IMR-90 (cell line): ENCODE measurements around the gene HOXA10. TPM values are rescaled to one million over a fixed set of nuclear protein-coding genes. Genes with fewer than 3 reads are reported as not detected.

ENCODE experiments used
- ATAC-seq: fragments of 200-7000 bp; cut with Tn5 transposase; 2 replicates; pipeline ENCODE4 v1.9.1; 2020; ENCODE audit warnings: low read depth, mild to moderate bottlenecking, moderate library complexity
- BruUV-seq: library from RNA; stranded (reverse); fragments of 400-500 nt; replicated peaks from 2 replicates; lab custom pipeline; 2021; lab: Mats Ljungman, UMichigan
- CTCF ChIA-PET: fragments of 300-600 bp; formaldehyde crosslinking; extraction: SDS; loops from one replicate; lab custom pipeline; 2021; ENCODE audit warnings: antibody characterized with exemption; lab: Yijun Ruan, JAX
- POLR2A ChIA-PET: fragments of 300-600 bp; sonication (Branson Sonifier 250); formaldehyde crosslinking; loops from one replicate; lab custom pipeline; 2022; ENCODE audit warnings: antibody characterized with exemption; ENCODE audit not compliant: unreplicated experiment; lab: Charles Lee
- DNase-seq: peaks from one replicate; pipeline ENCODE4 v3.0.0; 2013
- H2AFZ ChIP-seq: replicated peaks from 2 replicates; pipeline ENCODE3; 2013; ENCODE audit warnings: low read length, mild to moderate bottlenecking; ENCODE audit not compliant: poor library complexity
- H2AK5ac ChIP-seq: 2 replicates; pipeline ENCODE4 v1.6.1; 2013; ENCODE audit warnings: low read depth, low read length, inconsistent platforms
- H2AK9ac ChIP-seq: replicated peaks from 2 replicates; pipeline ENCODE3; 2013; ENCODE audit warnings: mild to moderate bottlenecking, low read depth, low read length, moderate library complexity; ENCODE audit not compliant: poor library complexity
- H2BK120ac ChIP-seq: 2 replicates; pipeline ENCODE4 v1.6.1; 2013; ENCODE audit warnings: low read depth, low read length, inconsistent platforms
- H2BK15ac ChIP-seq: 3 replicates; pipeline ENCODE4 v1.6.1; 2013; ENCODE audit warnings: low read depth, low read length, inconsistent platforms
- H2BK20ac ChIP-seq: 2 replicates; pipeline ENCODE4 v1.6.1; 2013; ENCODE audit warnings: low read depth, mild to moderate bottlenecking, inconsistent platforms, low read length, moderate library complexity
- H2BK5ac ChIP-seq: 2 replicates; pipeline ENCODE4 v1.6.1; 2013; ENCODE audit warnings: mild to moderate bottlenecking, low read depth, low read length, inconsistent platforms; ENCODE audit not compliant: poor library complexity, severe bottlenecking
- H3K14ac ChIP-seq: replicated peaks from 2 replicates; pipeline ENCODE4 v1.6.1; 2013; ENCODE audit warnings: low read depth, low read length, inconsistent platforms
- H3K18ac ChIP-seq: 2 replicates; pipeline ENCODE4 v1.6.1; 2013; ENCODE audit warnings: low read depth, low read length, control low read depth
- H3K23ac ChIP-seq: 2 replicates; pipeline ENCODE4 v1.6.1; 2013; ENCODE audit warnings: low read depth, low read length, inconsistent platforms
- H3K27ac ChIP-seq: 2 replicates; pipeline ENCODE4 v1.5.1; 2013; ENCODE audit warnings: mild to moderate bottlenecking, control low read depth, low read length; ENCODE audit not compliant: insufficient read depth
- H3K27me3 ChIP-seq: 2 replicates; pipeline ENCODE4 v1.6.1; 2013; ENCODE audit warnings: low read length; ENCODE audit not compliant: control insufficient read depth, insufficient read depth
- H3K36me3 ChIP-seq: 2 replicates; pipeline ENCODE4 v1.6.1; 2013; ENCODE audit warnings: low read length, mixed read lengths; ENCODE audit not compliant: control insufficient read depth, insufficient read depth
- H3K4ac ChIP-seq: 2 replicates; pipeline ENCODE4 v1.6.1; 2013; ENCODE audit warnings: low read depth, low read length, inconsistent platforms
- H3K4me1 ChIP-seq: 2 replicates; pipeline ENCODE4 v1.6.1; 2013; ENCODE audit warnings: low read length, mixed read lengths; ENCODE audit not compliant: control insufficient read depth, insufficient read depth
- H3K4me2 ChIP-seq: 2 replicates; pipeline ENCODE4 v1.6.1; 2013; ENCODE audit warnings: low read depth, mild to moderate bottlenecking, control low read depth, low read length, moderate library complexity
- H3K4me3 ChIP-seq: 2 replicates; pipeline ENCODE4 v1.5.1; 2013; ENCODE audit warnings: low read depth, mild to moderate bottlenecking, control low read depth, low read length, moderate library complexity; ENCODE audit not compliant: insufficient read depth
- H3K56ac ChIP-seq: 2 replicates; pipeline ENCODE4 v1.6.1; 2013; ENCODE audit warnings: low read length, inconsistent platforms; ENCODE audit not compliant: insufficient read depth; ENCODE audit errors: extremely low read depth
- H3K79me1 ChIP-seq, 2 experiments: 2 replicates each; pipeline ENCODE4 v1.6.1; 2013; ENCODE audit warnings: low read length in 2 of 2, inconsistent platforms in 1 of 2, low read depth in 1 of 2
- H3K9ac ChIP-seq: 2 replicates; pipeline ENCODE4 v1.6.1; 2013; ENCODE audit warnings: low read depth, low read length, control low read depth
- H3K9me1 ChIP-seq: 2 replicates; pipeline ENCODE4 v1.6.1; 2013; ENCODE audit warnings: low read length, inconsistent platforms; ENCODE audit not compliant: insufficient read depth
- H3K9me3 ChIP-seq: 2 replicates; pipeline ENCODE4 v1.6.1; 2013; ENCODE audit warnings: low read length; ENCODE audit not compliant: control insufficient read depth, insufficient read depth
- H4K20me1 ChIP-seq: 2 replicates; pipeline ENCODE4 v1.6.1; 2013; ENCODE audit warnings: low read length, inconsistent platforms; ENCODE audit not compliant: insufficient read depth
- H4K5ac ChIP-seq: 2 replicates; pipeline ENCODE4 v1.6.1; 2013; ENCODE audit warnings: mild to moderate bottlenecking, low read depth, low read length, control low read depth
- H4K8ac ChIP-seq, 2 experiments: 2 replicates each; pipeline ENCODE4 v1.6.1; 2013; ENCODE audit warnings: low read depth in 2 of 2, low read length in 2 of 2, control low read depth in 1 of 2, inconsistent platforms in 1 of 2
- H4K91ac ChIP-seq: 2 replicates; pipeline ENCODE4 v1.6.1; 2013; ENCODE audit warnings: low read depth, low read length, inconsistent platforms; ENCODE audit not compliant: insufficient read depth
- BHLHE40 ChIP-seq: fragments of 150-350 bp; IDR thresholded peaks from 2 replicates; pipeline ENCODE4 v1.6.1; 2016; ENCODE audit warnings: mild to moderate bottlenecking, low read depth, low read length
- CEBPB ChIP-seq: IDR thresholded peaks from 2 replicates; pipeline ENCODE4 v1.6.1; 2012; ENCODE audit warnings: low read depth, low read length, improper control_type of control experiment
- CHD1 ChIP-seq: IDR thresholded peaks from 2 replicates; pipeline ENCODE4 v1.6.1; 2012; ENCODE audit warnings: low read depth, low read length, improper control_type of control experiment
- FOS ChIP-seq: fragments of 150-350 bp; IDR thresholded peaks from 2 replicates; pipeline ENCODE4 v1.6.1; 2016; ENCODE audit warnings: low read depth, low read length
- MAFK ChIP-seq: IDR thresholded peaks from 2 replicates; pipeline ENCODE4 v1.6.1; 2012; ENCODE audit warnings: low read depth, low read length, improper control_type of control experiment
- MXI1 ChIP-seq: IDR thresholded peaks from 2 replicates; pipeline ENCODE4 v1.6.1; 2012; ENCODE audit warnings: low read depth, mild to moderate bottlenecking, low read length, moderate library complexity, borderline replicate concordance
- POLR2A ChIP-seq: IDR thresholded peaks from 2 replicates; pipeline ENCODE4 v1.6.1; 2012; ENCODE audit warnings: mild to moderate bottlenecking, low read depth, low read length
- RAD21 ChIP-seq: IDR thresholded peaks from 2 replicates; pipeline ENCODE4 v1.6.1; 2012; ENCODE audit warnings: low read length, improper control_type of control experiment
- RFX5 ChIP-seq: IDR thresholded peaks from 2 replicates; pipeline ENCODE4 v1.8.0; 2012; ENCODE audit warnings: low read depth, mild to moderate bottlenecking, low read length, moderate library complexity
- WGBS, 2 experiments: methylation state at CpG; one replicate each; pipeline versions ENCODE4 v1.1.5 to v1.1.7; 2013; ENCODE audit warnings: missing lambda C conversion rate in 2 of 2; ENCODE audit not compliant: insufficient read length in 1 of 2; ENCODE audit errors: extremely low coverage in 2 of 2; 5-methylcytosine and 5-hydroxymethylcytosine counted together
- dilution Hi-C: fragments of 300-500 bp; cut with HindIII; formaldehyde crosslinking; loops from one replicate; pipeline ENCODE4 v1.14.3; 2018; ENCODE audit warnings: low sequenced_read_pairs; ENCODE audit not compliant: unreplicated experiment
- in situ Hi-C: fragments of 300-500 bp; cut with MboI; formaldehyde crosslinking; loops from 3 replicates; pipeline ENCODE4 v1.14.3; 2019; ENCODE audit warnings: low sequenced_read_pairs, inconsistent platforms, mixed read lengths
- intact Hi-C: fragments of 100-400 bp; cut with micrococcal nuclease; formaldehyde crosslinking; loops from 2 replicates; pipeline ENCODE4 v1.10.0; 2022
- polyA plus RNA-seq, 3 experiments: library from polyadenylated mRNA; depleted of rRNA; stranded (reverse); fragments of >200 nt; gene quantifications; 2 replicates each; pipeline ENCODE4 v1.2.3, GENCODE V29; 2012; ENCODE audit warnings: low replicate concordance in 1 of 3
- total RNA-seq: library from RNA; depleted of rRNA; stranded (reverse); fragments of >200 nt; gene quantifications from 2 replicates; pipeline ENCODE4 v1.2.3, GENCODE V29; 2012

Gene HOXA10
- total and polyA plus RNA-seq, 2 of the 4 experiments (the other 2 are of a cell fraction) = 0.10 to 0.18 TPM

GRCh38 chr7:27198138-27198841 lies 24.2 kb upstream of the HOXA10 start:
- no peak overlapping the region for H2AK9ac ChIP-seq
- no peak overlapping the region for H3K18ac ChIP-seq
- H3K4ac ChIP-seq = no peak overlapping the region
- dilution Hi-C loops (no loop called here), intact Hi-C loops (loop anchor here (5.0 to 10.0 kb wide), 7 partner anchors 464 to 1907 kb away; partner anchors contain the start of genes HIBADH and TAX1BP1), in situ Hi-C loops (loop anchor here (5.0 to 10.0 kb wide), 2 partner anchors 724 to 877 kb away; no protein-coding TSS in a partner anchor)
- no peak overlapping the region; the same call in 1 of the 2 replicates for H3K23ac ChIP-seq
- BruUV-seq = no TSS peak
- H3K36me3 ChIP-seq = no peaks in the 10 kb centered on the region
- no peaks in the 10 kb centered on the region for H3K79me1 ChIP-seq
- H3K9ac ChIP-seq = no peak overlapping the region
- H3K9me1 ChIP-seq = 0 out of 2 replicates have a peak, but pooled peaks cover 5% of the 10 kb centered on the region
- peaks cover 15% of the 10 kb centered on the region for H4K20me1 ChIP-seq
- H3K14ac ChIP-seq = no peak overlapping the region
- ATAC-seq = no peak
- WGBS, 2 experiments = 7% methylated on average over 3 of the region's 29 CpGs; no CpG with 5 or more reads in 1 of the 2 experiments
- POLR2A ChIA-PET = no interaction called here
- H3K56ac ChIP-seq = no peak overlapping the region
- H3K4me1 ChIP-seq = no peaks in the 10 kb centered on the region
- H2AFZ ChIP-seq = no peak overlapping the region
- H3K9me3 ChIP-seq = peaks cover 5% of the 10 kb centered on the region; the same call in 1 of the 2 replicates
- TF ChIP-seq RAD21 = no peak
- TF ChIP-seq POLR2A = no peak
- TF ChIP-seq FOS = no peak
- no peak for TF ChIP-seq CEBPB
- TF ChIP-seq MXI1 = no peak
- no peak for TF ChIP-seq RFX5
- TF ChIP-seq CHD1 = no peak
- no peak for TF ChIP-seq MAFK
- no peak for TF ChIP-seq BHLHE40
- H2BK15ac ChIP-seq = no peak overlapping the region
- no peak overlapping the region for H3K4me2 ChIP-seq
- H4K91ac ChIP-seq = no peak overlapping the region
- no peak overlapping the region for H4K8ac ChIP-seq
- no peak overlapping the region for H3K4me3 ChIP-seq
- H2AK5ac ChIP-seq = no peak overlapping the region
- DNase-seq = no peak
- CTCF ChIA-PET = interaction anchor here (1.0 kb wide), 1 partner anchor 404 kb away, joined by 3 read pairs; no protein-coding TSS in a partner anchor
- no peak overlapping the region for H2BK20ac ChIP-seq
- no peak overlapping the region for H2BK120ac ChIP-seq
- no peak overlapping the region for H3K27ac ChIP-seq
- no peak overlapping the region for H4K5ac ChIP-seq
- H3K27me3 ChIP-seq = peaks cover 86% of the 10 kb centered on the region
- no peak overlapping the region for H2BK5ac ChIP-seq
